HepG2 (cell line): ENCODE measurements around the gene SERPINB13. TPM values are rescaled to one million over a fixed set of nuclear protein-coding genes. Genes with fewer than 3 reads are reported as not detected.

Source experiments
- ATAC-seq: fragments of 200-7000 bp; cut with Tn5 transposase; 3 replicates; pipeline ENCODE4 v1.9.1; 2020; ENCODE audit warnings: mild to moderate bottlenecking, moderate library complexity
- BruUV-seq: library from RNA; stranded (reverse); fragments of 400-500 nt; replicated peaks from 2 replicates; lab custom pipeline; 2021; lab: Mats Ljungman, UMichigan
- CTCF ChIA-PET: fragments of 300-600 bp; formaldehyde crosslinking; extraction: SDS; loops from one replicate; lab custom pipeline; 2021; ENCODE audit warnings: low total read pairs, inconsistent platforms, low intra/inter-chr PET ratio; lab: Yijun Ruan, JAX
- POLR2A ChIA-PET: fragments of 350-600 bp; sonication (Branson Sonifier 250); formaldehyde crosslinking; loops from one replicate; lab custom pipeline; 2020; ENCODE audit warnings: antibody characterized with exemption, inconsistent platforms; lab: Yijun Ruan, JAX
- DNase-seq: peaks from one replicate; pipeline ENCODE4 v3.0.0-alpha.2; 2015; ENCODE audit warnings: low spot score
- FAIRE-seq: peaks from 3 replicates; lab custom pipeline; 2011; peaks lifted over from hg19 to GRCh38; lab: Jason Lieb, UNC
- H2AFZ ChIP-seq: one replicate; pipeline ENCODE4 v1.6.1; 2011; ENCODE audit warnings: low read length, inconsistent platforms
- H3K27ac ChIP-seq: fragments of 300-600 bp; 3 replicates; pipeline ENCODE4 v1.8.0; 2011; ENCODE audit warnings: mixed run types, mild to moderate bottlenecking, mixed read lengths, low read length, inconsistent platforms; ENCODE audit not compliant: insufficient read depth; ENCODE audit errors: extremely low read length
- H3K27me3 ChIP-seq, 2 experiments: fragments of 200-600 bp in 1 of 2; 2 replicates in 1 of 2; 3 replicates in 1 of 2; pipeline versions ENCODE4 v1.6.0 to v1.8.0; 2011; ENCODE audit warnings: low read length in 2 of 2, mild to moderate bottlenecking in 2 of 2, moderate library complexity in 2 of 2, inconsistent platforms in 1 of 2; ENCODE audit not compliant: insufficient read depth in 2 of 2, control insufficient read depth in 1 of 2
- H3K36me3 ChIP-seq, 2 experiments: fragments of 200-600 bp in 1 of 2; replicated peaks in 1 of 2; 2 replicates in 1 of 2; 3 replicates in 1 of 2; pipeline versions ENCODE4 v1.5.1 to v1.8.0; 2011; ENCODE audit warnings: low read length in 2 of 2, inconsistent platforms in 1 of 2; ENCODE audit not compliant: insufficient read depth in 2 of 2, control insufficient read depth in 1 of 2
- H3K4me1 ChIP-seq: 2 replicates; pipeline ENCODE4 v1.5.1; 2012; ENCODE audit warnings: low read length, inconsistent platforms; ENCODE audit not compliant: insufficient read depth
- H3K4me2 ChIP-seq: 2 replicates; pipeline ENCODE4 v1.6.0; 2011; ENCODE audit warnings: low read depth, low read length, inconsistent platforms
- H3K4me3 ChIP-seq, 3 experiments: fragments of 200-600 bp in 1 of 3; sonication (generic), shearing (Covaris generic) in 1 of 3; replicated peaks in 1 of 3; 2 replicates each; pipeline ENCODE4 v1.5.1; 2011 to 2016; ENCODE audit warnings: low read length in 3 of 3, inconsistent platforms in 2 of 3, low read depth in 2 of 3, mild to moderate bottlenecking in 2 of 3, control low read depth in 1 of 3, mixed read lengths in 1 of 3; ENCODE audit not compliant: insufficient read depth in 1 of 3
- H3K79me2 ChIP-seq: one replicate; pipeline ENCODE4 v1.6.1; 2011; ENCODE audit warnings: low read length, inconsistent platforms; ENCODE audit not compliant: insufficient read depth
- H3K9ac ChIP-seq: 2 replicates; pipeline ENCODE4 v1.6.0; 2011; ENCODE audit warnings: mild to moderate bottlenecking, low read depth, low read length, inconsistent platforms; ENCODE audit not compliant: insufficient read depth
- H3K9me3 ChIP-seq: 2 replicates; pipeline ENCODE4 v1.5.1; 2012; ENCODE audit warnings: mild to moderate bottlenecking, low read length
- H4K20me1 ChIP-seq: 2 replicates; pipeline ENCODE4 v1.6.0; 2011; ENCODE audit warnings: inconsistent platforms, mild to moderate bottlenecking, low read length, moderate library complexity; ENCODE audit not compliant: insufficient read depth
- ARNT ChIP-seq: fragments of 450-650 bp; IDR thresholded peaks from 2 replicates; pipeline ENCODE4 v1.6.1; 2017
- ATF3 ChIP-seq: sonication (generic); formaldehyde crosslinking; IDR thresholded peaks from 2 replicates; pipeline ENCODE4 v1.4.0; 2020; ENCODE audit warnings: missing genetic modification reagents
- FIP1L1 ChIP-seq: fragments of 200-400 bp; formaldehyde crosslinking; IDR thresholded peaks from 2 replicates; pipeline ENCODE4 v1.6.1; 2018; ENCODE audit warnings: low read depth, mild to moderate bottlenecking, low read length, moderate library complexity, borderline replicate concordance; ENCODE audit not compliant: insufficient read depth
- JDP2 ChIP-seq: sonication (generic); formaldehyde crosslinking; IDR thresholded peaks from 2 replicates; pipeline ENCODE4 v1.8.1; 2022; ENCODE audit warnings: missing genetic modification reagents, borderline replicate concordance
- MED8 ChIP-seq: sonication (generic); formaldehyde crosslinking; IDR thresholded peaks from 2 replicates; pipeline ENCODE4 v1.8.1; 2023; ENCODE audit warnings: mild to moderate bottlenecking, missing genetic modification reagents; ENCODE audit not compliant: insufficient replicate concordance
- NR2F2 ChIP-seq: IDR thresholded peaks from 2 replicates; pipeline ENCODE4 v1.6.1; 2012; ENCODE audit warnings: low read depth, inconsistent platforms, borderline replicate concordance
- POLR2AphosphoS2 ChIP-seq: IDR thresholded peaks from 2 replicates; pipeline ENCODE4 v1.6.1; 2011; ENCODE audit warnings: low read depth, low read length, improper control_type of control experiment
- PRDM10 ChIP-seq: sonication (generic); formaldehyde crosslinking; IDR thresholded peaks from 2 replicates; pipeline ENCODE4 v1.4.0; 2020; ENCODE audit warnings: low read depth, missing genetic modification reagents
- TRIM24 ChIP-seq: sonication (generic); formaldehyde crosslinking; IDR thresholded peaks from 2 replicates; pipeline ENCODE4 v1.8.0; 2022; ENCODE audit warnings: mild to moderate bottlenecking, missing genetic modification reagents
- ZEB1 ChIP-seq: IDR thresholded peaks from 2 replicates; pipeline ENCODE4 v1.6.1; 2012; ENCODE audit warnings: mild to moderate bottlenecking, low read depth, inconsistent platforms; ENCODE audit not compliant: insufficient replicate concordance
- ZMYM2 ChIP-seq: sonication (generic); formaldehyde crosslinking; IDR thresholded peaks from 2 replicates; pipeline ENCODE4 v1.8.0; 2022; ENCODE audit warnings: mild to moderate bottlenecking, missing genetic modification reagents
- ZNF124 ChIP-seq: sonication (generic); formaldehyde crosslinking; IDR thresholded peaks from 2 replicates; pipeline ENCODE4 v1.4.0; 2020; ENCODE audit warnings: missing genetic modification reagents
- ZNF768 ChIP-seq: sonication (generic); formaldehyde crosslinking; IDR thresholded peaks from 2 replicates; pipeline ENCODE4 v1.4.0; 2020; ENCODE audit warnings: missing genetic modification reagents
- in situ Hi-C: cut with HindIII; loops from 2 replicates; pipeline ENCODE4 v1.10.0; 2017; ENCODE audit warnings: low pct_unique_long_range_greater_than_20kb; ENCODE audit not compliant: extremely low pct_ligation_motif_present
- intact Hi-C: fragments of 100-400 bp; cut with micrococcal nuclease; formaldehyde crosslinking; loops from one replicate; pipeline ENCODE4 v1.10.0; 2022; ENCODE audit not compliant: unreplicated experiment
- polyA plus RNA-seq, 8 experiments: library from polyadenylated mRNA; depleted of rRNA in 3 of 8; stranded (reverse) in 7 of 8; unstranded in 1 of 8; fragments of >200 nt; fragmentation: Illumina TruSeq in 4 of 8; extraction: Trizol in 4 of 8; gene quantifications; 2 replicates each; pipeline versions ENCODE4 v1.2.1 to v1.2.3, GENCODE V29; 2011 to 2016; ENCODE audit warnings: low read depth in 4 of 8, missing spikeins in 1 of 8, mixed read lengths in 1 of 8; ENCODE audit not compliant: insufficient read depth in 1 of 8
- total RNA-seq, 5 experiments: library from RNA; depleted of rRNA; stranded (reverse); fragments of >200 nt; fragmentation: Illumina TruSeq; extraction: Trizol; gene quantifications; 2 replicates each; pipeline ENCODE4 v1.2.3, GENCODE V29; 2016; ENCODE audit warnings: low read depth in 1 of 5

SERPINB13 gene
- total and polyA plus RNA-seq, 2 of the 13 experiments (the other 11 are each of a cell fraction or from before 2014, with no cell fraction given) = not detected

DNA sequence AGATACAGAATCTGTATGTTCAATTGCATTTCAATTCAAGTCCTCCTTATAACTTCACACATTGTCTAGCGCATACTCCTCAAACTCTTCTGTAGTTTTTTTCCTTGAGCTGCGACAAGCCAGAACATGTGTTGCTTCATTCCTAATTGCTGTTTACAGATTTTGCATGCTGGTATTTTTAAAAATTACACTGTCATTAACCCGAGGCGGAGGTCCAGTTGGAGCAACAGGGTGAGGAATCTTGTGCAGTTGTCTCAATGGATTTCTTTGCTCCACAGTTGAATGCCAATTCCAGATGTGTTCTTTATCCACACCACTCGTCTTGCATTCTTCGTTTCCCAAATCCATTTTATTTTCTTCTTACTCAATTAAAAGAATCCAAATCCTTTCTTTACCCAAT is 16.4 kb upstream of the SERPINB13 start (continued):
- TF ChIP-seq PRDM10 (CRISPR knock-in tag) = no peak

- no TSS peak for BruUV-seq
These were observed 11.5 kb upstream of the SERPINB13 start for GRCh38 chr18:63575681-63576080.

More at GRCh38 chr18:63575681-63576080, 11.5 kb upstream of the SERPINB13 start:
- no peak for DNase-seq
- no peak overlapping the region for H3K27ac ChIP-seq
- no peaks in the 10 kb centered on the region for H3K27me3 ChIP-seq
- no peak for TF ChIP-seq POLR2AphosphoS2
- TF ChIP-seq ZEB1 = no peak
- no peak for TF ChIP-seq ARNT
- TF ChIP-seq FIP1L1 = no peak
- TF ChIP-seq ZMYM2 = no peak
- TF ChIP-seq ATF3 (CRISPR knock-in tag) = no peak
- TF ChIP-seq JDP2 = no peak
- TF ChIP-seq ZNF124 (CRISPR knock-in tag) = no peak
- TF ChIP-seq TRIM24 (CRISPR knock-in tag) = no peak
- TF ChIP-seq ZNF768 (CRISPR knock-in tag) = no peak
- TF ChIP-seq MED8 = no peak
- no peak for TF ChIP-seq NR2F2
- H3K79me2 ChIP-seq = no peaks in the 10 kb centered on the region
- ATAC-seq = no peak
- no peaks in the 10 kb centered on the region for H4K20me1 ChIP-seq
- FAIRE-seq = no peak
- in situ Hi-C loops (no loop called here), intact Hi-C loops (loop anchor here (1.0 kb wide), 1 partner anchor 12 kb away; no protein-coding TSS in a partner anchor)
- no peak overlapping the region for H3K9ac ChIP-seq
- POLR2A ChIA-PET = no interaction called here
- H3K9me3 ChIP-seq = no peaks in the 10 kb centered on the region
- H3K36me3 ChIP-seq = no peaks in the 10 kb centered on the region
- no peak overlapping the region for H2AFZ ChIP-seq
- CTCF ChIA-PET = no interaction called here
- no peak overlapping the region for H3K4me3 ChIP-seq
- H3K4me1 ChIP-seq = no peaks in the 10 kb centered on the region
- H3K4me2 ChIP-seq = no peak overlapping the region
